HEK293T (cell line): Measurements from ENCODE around the gene ST8SIA2.

ENCODE experiments used
- CTCF ChIA-PET: fragments of 350-600 bp; formaldehyde crosslinking; extraction: SDS; loops from one replicate; lab custom pipeline; 2021; ENCODE audit warnings: antibody characterized with exemption, inconsistent platforms; lab: Yijun Ruan, JAX
- POLR2A ChIA-PET: fragments of 350-600 bp; formaldehyde crosslinking; extraction: SDS; loops from one replicate; lab custom pipeline; 2020; ENCODE audit warnings: antibody characterized with exemption, inconsistent platforms; lab: Yijun Ruan, JAX
- DNase-seq: peaks from one replicate; pipeline ENCODE4 v3.0.0; 2012; ENCODE audit warnings: mixed read lengths; ENCODE audit errors: extremely low spot score
- ARNT ChIP-seq: fragments of 450-650 bp; IDR thresholded peaks from 2 replicates; pipeline ENCODE4 v1.6.1; 2017; ENCODE audit warnings: mild to moderate bottlenecking
- BHLHE40 ChIP-seq: fragments of 450-650 bp; IDR thresholded peaks from 2 replicates; pipeline ENCODE4 v1.6.1; 2016; ENCODE audit warnings: mild to moderate bottlenecking, moderate library complexity, borderline replicate concordance
- CTBP1 ChIP-seq: fragments of 450-650 bp; IDR thresholded peaks from 2 replicates; pipeline ENCODE4 v1.6.1; 2016; ENCODE audit warnings: borderline replicate concordance
- ELF4 ChIP-seq: fragments of 450-650 bp; IDR thresholded peaks from 2 replicates; pipeline ENCODE4 v1.6.1; 2017; ENCODE audit warnings: antibody characterized with exemption
- FOXA1 ChIP-seq: fragments of 450-650 bp; IDR thresholded peaks from 2 replicates; pipeline ENCODE4 v1.6.1; 2016; ENCODE audit warnings: mild to moderate bottlenecking
- FOXK2 ChIP-seq: fragments of 450-650 bp; IDR thresholded peaks from 2 replicates; pipeline ENCODE4 v1.6.1; 2016; ENCODE audit warnings: mild to moderate bottlenecking
- FOXM1 ChIP-seq: fragments of 450-650 bp; IDR thresholded peaks from 2 replicates; pipeline ENCODE4 v1.6.1; 2017; ENCODE audit warnings: mild to moderate bottlenecking, borderline replicate concordance
- HDGF ChIP-seq: fragments of 450-650 bp; IDR thresholded peaks from 2 replicates; pipeline ENCODE4 v1.6.1; 2017; ENCODE audit warnings: antibody characterized with exemption, borderline replicate concordance
- L3MBTL2 ChIP-seq: fragments of 450-650 bp; conservative IDR thresholded peaks from 2 replicates; pipeline ENCODE4 v1.6.1; 2016; ENCODE audit warnings: mild to moderate bottlenecking
- LEF1 ChIP-seq: fragments of 450-650 bp; IDR thresholded peaks from 2 replicates; pipeline ENCODE4 v1.6.1; 2017; ENCODE audit warnings: mild to moderate bottlenecking, borderline replicate concordance
- NFRKB ChIP-seq: fragments of 450-650 bp; IDR thresholded peaks from 2 replicates; pipeline ENCODE4 v1.6.1; 2016; ENCODE audit warnings: mild to moderate bottlenecking, moderate library complexity
- SP1 ChIP-seq: fragments of 450-650 bp; IDR thresholded peaks from 2 replicates; pipeline ENCODE4 v1.6.1; 2017
- SUZ12 ChIP-seq: fragments of 450-650 bp; IDR thresholded peaks from 2 replicates; pipeline ENCODE4 v1.6.1; 2016; ENCODE audit warnings: mild to moderate bottlenecking
- TARDBP ChIP-seq: fragments of 450-650 bp; IDR thresholded peaks from 2 replicates; pipeline ENCODE4 v1.6.1; 2016
- ZNF384 ChIP-seq: fragments of 450-650 bp; IDR thresholded peaks from 2 replicates; pipeline ENCODE4 v1.6.1; 2016
- TF ChIP-seq, protein P1 (sequence below): fragments of 450-650 bp; IDR thresholded peaks from 2 replicates; pipeline ENCODE4 v1.6.1; 2016

ST8SIA2 gene

DNA sequence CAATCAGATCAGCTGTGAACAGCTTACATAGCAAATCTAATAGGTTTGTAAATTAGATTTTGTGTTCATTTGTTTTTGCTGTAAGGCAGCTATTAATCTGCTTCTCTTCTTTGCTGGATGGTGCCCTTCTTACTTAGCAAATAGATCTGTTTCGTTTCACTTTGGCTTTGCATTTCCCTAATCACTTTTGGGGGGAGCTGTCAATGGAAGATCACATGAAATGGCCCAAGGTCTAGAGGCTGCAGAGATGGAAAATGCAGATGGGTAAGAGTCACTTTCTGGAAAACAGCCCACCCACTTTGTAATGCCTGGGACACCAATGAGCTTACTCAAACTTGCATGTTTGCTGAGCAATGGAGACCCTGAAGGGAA is 36.4 kb downstream of the ST8SIA2 start:
- ChIA-PET CTCF (no interaction called here), POLR2A (no interaction called here)
- no peak for DNase-seq
- TF ChIP-seq L3MBTL2, result no peak
- no peak for TF ChIP-seq LEF1
- TF ChIP-seq NFRKB, result no peak
- TF ChIP-seq ELF4, result no peak
- no peak for TF ChIP-seq ARNT
- TF ChIP-seq HDGF, result no peak
- no peak for TF ChIP-seq SP1
- TF ChIP-seq SUZ12, result no peak
- no peak for TF ChIP-seq TARDBP
- TF ChIP-seq FOXM1, result no peak
- TF ChIP-seq ZNF384, result no peak
- TF ChIP-seq CTBP1, result no peak
- no peak for TF ChIP-seq FOXA1
- TF ChIP-seq BHLHE40, result no peak
- TF ChIP-seq, protein P1, sequence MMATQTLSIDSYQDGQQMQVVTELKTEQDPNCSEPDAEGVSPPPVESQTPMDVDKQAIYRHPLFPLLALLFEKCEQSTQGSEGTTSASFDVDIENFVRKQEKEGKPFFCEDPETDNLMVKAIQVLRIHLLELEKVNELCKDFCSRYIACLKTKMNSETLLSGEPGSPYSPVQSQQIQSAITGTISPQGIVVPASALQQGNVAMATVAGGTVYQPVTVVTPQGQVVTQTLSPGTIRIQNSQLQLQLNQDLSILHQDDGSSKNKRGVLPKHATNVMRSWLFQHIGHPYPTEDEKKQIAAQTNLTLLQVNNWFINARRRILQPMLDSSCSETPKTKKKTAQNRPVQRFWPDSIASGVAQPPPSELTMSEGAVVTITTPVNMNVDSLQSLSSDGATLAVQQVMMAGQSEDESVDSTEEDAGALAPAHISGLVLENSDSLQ, result no peak
- no peak for TF ChIP-seq FOXK2

DNA sequence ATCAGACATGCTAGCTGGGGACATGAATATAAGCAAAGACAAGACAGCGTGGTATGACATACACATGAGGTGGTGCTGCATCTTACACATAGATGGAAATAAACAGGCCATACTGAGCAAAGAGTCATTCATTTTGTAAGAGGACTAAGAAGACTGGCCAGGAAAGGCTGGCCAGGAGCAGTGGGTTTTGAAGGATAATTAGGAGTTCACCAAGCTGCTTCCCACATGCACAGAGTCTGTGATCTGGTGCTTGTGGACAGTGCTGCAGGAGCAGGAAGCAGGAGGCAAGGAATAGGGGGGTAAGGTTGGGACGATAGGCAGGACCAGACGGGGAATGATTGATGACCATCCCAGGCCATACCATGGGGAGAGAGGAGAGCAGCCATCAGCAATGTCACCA is 41.5 kb downstream of the ST8SIA2 start:
- ChIA-PET POLR2A (no interaction called here), CTCF (no interaction called here)
- TF ChIP-seq TARDBP, result no peak
- TF ChIP-seq FOXK2, result no peak
- TF ChIP-seq ZNF384, result no peak
- DNase-seq, result no peak

DNA sequence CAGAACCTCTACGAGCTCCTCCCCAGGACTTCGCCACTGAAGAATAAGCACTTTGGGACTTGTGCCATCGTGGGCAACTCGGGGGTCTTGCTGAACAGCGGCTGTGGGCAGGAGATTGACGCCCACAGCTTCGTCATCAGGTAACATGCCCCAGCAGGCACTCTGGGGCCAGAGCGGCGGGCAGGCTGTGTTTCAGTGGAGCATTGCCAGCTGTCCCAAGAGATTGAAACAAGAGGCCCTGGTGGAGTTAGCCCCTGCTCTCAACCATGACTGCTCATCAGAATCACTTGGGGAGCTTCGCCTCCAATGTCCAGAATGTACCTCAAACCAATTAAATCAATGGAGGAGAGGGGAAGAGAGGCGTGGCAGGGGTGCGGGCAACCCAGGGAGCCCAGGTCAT is 44.8 kb downstream of the ST8SIA2 start:
- POLR2A ChIA-PET, result no interaction called here
- CTCF ChIA-PET, result no interaction called here
- TF ChIP-seq ELF4 (no peak), TARDBP (no peak), LEF1 (no peak), FOXK2 (no peak), FOXA1 (no peak), BHLHE40 (no peak), ZNF384 (no peak), ARNT (no peak), SUZ12 (no peak), HDGF (no peak), CTBP1 (no peak), SP1 (no peak), FOXM1 (no peak), NFRKB (no peak), L3MBTL2 (no peak)
- TF ChIP-seq, protein P1, result no peak
- DNase-seq, result no peak

DNA sequence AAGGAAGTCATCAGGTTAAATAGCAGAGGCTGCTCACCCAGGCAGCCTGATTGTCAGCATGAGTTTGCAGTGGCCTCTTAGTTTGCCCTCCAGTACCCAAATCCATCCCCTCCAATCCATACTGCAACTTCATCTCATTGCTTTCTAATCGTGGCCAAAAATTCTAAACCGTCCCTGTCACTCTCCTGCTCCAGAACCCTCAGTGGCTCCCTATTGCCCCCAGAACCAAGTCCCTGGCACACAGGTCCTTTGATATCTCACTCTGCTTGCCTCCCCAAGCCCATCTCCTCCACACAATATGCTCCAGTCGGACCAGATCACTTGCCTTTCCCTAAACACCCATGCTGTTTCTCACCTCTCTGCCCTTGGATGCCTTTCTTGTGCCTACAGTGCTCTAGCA is 49.7 kb downstream of the ST8SIA2 start:
- ChIA-PET POLR2A (no interaction called here), CTCF (no interaction called here)
- DNase-seq, result no peak
- no peak for TF ChIP-seq ELF4
- TF ChIP-seq ZNF384, result no peak
- no peak for TF ChIP-seq SUZ12
- TF ChIP-seq CTBP1, result no peak
- no peak for TF ChIP-seq NFRKB
- no peak for TF ChIP-seq L3MBTL2
- TF ChIP-seq FOXA1, result no peak
- no peak for TF ChIP-seq FOXK2
- no peak for TF ChIP-seq BHLHE40

DNA sequence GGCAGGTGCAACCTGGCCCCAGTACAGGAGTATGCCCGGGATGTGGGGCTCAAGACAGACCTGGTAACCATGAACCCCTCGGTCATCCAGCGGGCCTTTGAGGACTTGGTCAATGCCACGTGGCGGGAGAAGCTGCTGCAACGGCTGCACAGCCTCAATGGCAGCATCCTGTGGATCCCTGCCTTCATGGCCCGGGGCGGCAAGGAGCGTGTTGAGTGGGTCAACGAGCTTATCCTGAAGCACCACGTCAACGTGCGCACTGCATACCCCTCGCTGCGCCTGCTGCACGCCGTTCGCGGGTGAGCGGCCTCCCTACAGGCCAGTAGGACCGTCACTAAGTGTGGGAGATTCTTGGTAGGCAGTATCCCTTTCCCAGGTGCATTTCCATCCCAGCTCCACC is 51.0 kb downstream of the ST8SIA2 start:
- TF ChIP-seq ZNF384 (no peak), NFRKB (no peak)
- no peak for DNase-seq
- ChIA-PET CTCF (interaction anchor here (0.5 kb wide), 1 partner anchor 540 kb away, joined by 4 read pairs; no protein-coding TSS in a partner anchor), POLR2A (no interaction called here)

DNA sequence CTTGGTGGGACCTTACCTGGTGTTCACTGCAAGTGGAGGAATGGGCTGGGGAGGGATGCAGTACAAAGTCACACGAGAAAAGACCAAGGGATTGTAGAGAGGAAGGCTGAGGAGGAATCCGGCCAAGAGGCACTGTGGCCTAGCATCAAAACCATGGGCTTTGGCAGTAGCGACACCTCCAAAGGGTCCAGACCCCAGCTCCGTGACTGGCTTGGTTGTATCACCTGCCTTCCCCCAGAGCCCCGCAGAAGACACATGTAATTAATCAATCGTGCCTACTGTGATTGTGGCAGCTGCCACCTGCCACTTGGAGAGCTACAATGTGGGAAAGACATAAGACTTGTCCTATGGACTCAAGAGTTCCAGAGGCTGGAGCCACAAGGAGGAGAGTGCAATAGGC is 54.7 kb downstream of the ST8SIA2 start:
- DNase-seq, result no peak
- no peak for TF ChIP-seq TARDBP
- no peak for TF ChIP-seq HDGF
- no peak for TF ChIP-seq ELF4
- TF ChIP-seq CTBP1, result no peak
- TF ChIP-seq L3MBTL2, result no peak
- no peak for TF ChIP-seq FOXM1
- TF ChIP-seq FOXA1, result no peak
- no peak for TF ChIP-seq FOXK2
- no peak for TF ChIP-seq NFRKB
- no peak for TF ChIP-seq SP1
- TF ChIP-seq SUZ12, result no peak
- TF ChIP-seq ARNT, result no peak
- ChIA-PET POLR2A (no interaction called here), CTCF (no interaction called here)

DNA sequence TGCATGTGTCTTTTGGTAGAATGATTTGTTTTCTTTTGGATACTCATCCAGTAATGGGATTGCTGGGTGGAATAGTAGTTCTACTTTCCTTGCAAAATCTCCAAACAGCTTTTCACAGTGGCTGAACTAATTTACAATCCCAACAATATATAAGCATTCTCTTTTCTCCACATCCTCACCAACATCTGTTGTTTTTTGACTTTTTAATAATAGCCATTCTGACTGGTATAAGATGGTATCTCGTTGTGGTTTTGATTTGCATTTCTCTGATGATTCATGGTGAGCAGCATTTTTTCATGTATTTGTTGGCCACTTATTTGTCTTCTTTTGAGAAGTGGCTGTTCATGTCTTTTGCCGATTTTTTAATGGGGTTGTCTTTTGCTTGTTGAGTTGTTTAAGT is 55.8 kb downstream of the ST8SIA2 start:
- TF ChIP-seq FOXM1, result no peak
- DNase-seq, result no peak
- ChIA-PET POLR2A (no interaction called here), CTCF (no interaction called here)

DNA sequence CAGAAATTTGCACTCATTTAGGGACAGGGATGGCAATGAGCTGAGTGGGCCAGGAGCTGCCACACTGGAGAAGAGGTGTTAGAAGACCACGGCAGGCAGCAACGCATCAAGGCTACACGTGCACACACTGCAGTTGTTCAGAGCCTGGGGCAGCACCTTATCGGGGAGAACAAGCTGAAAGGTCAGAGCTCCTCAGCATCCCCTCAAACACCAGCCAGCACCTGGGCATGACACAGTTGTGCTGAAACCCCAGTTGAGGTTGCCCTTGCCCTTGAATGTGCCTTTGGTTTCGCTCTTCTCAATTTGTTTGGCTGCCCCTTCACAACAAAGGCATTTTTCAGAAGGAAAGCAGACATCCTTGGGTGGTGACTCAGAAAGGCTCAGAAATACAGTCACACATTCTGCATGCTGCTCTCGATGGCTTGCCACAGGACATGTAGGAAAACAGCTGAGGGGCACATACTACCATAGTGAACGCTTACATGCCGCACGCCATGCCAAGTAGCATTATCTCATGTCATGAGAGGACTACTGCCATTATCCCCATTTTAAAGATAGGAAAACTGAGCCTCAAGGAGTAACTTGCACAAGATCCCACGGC is 57.6 kb downstream of the ST8SIA2 start:
- no peak for DNase-seq
- CTCF ChIA-PET, result no interaction called here
- no peak for TF ChIP-seq SP1
- TF ChIP-seq TARDBP, result no peak
- POLR2A ChIA-PET, result no interaction called here
